ENCODE measurements around the gene LIME1.
"Not testable (repeated sequence)": the region's sequence is repeated elsewhere in the genome, so short reads cannot be mapped to it uniquely, and the experiment has no call there.

Gene LIME1

GRCh38 chr20:63708301-63709148 lies 27.9 kb upstream of the LIME1 start:
- DNase-seq = no peak

- DNase-seq = no peak
Observed at GRCh38 chr20:63709149-63709527, 27.3 kb upstream of the LIME1 start.

- DNase-seq = no peak
Observed at GRCh38 chr20:63711085-63711645, 25.3 kb upstream of the LIME1 start.

GRCh38 chr20:63712191-63712590 lies 24.3 kb upstream of the LIME1 start:
- no peak for DNase-seq

GRCh38 chr20:63714858-63715257 lies 21.6 kb upstream of the LIME1 start:
- no peak for DNase-seq

DNA sequence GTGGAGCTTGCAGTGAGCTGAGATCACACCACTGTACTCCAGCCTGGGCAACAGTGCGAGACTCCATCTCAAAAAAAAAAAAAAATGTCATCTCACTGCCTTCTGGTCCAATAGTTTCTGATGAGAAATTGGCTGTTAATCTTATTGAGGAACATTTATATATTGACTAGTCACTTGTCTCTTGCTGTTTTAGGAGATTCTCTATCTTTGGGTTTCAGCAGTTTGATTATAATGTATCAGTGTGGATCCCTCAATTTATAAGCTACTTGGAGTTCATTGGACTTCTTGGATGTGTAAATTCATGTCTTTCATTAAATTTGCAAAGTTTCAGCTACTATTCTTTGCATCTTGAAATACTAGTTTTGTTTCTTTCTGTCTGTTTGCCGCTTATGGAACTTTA lies 17.5 kb upstream of the LIME1 start:
- no peak for DNase-seq

- DNase-seq = not testable (repeated sequence)
Observed at GRCh38 chr20:63722967-63723622, 13.4 kb upstream of the LIME1 start.

DNA sequence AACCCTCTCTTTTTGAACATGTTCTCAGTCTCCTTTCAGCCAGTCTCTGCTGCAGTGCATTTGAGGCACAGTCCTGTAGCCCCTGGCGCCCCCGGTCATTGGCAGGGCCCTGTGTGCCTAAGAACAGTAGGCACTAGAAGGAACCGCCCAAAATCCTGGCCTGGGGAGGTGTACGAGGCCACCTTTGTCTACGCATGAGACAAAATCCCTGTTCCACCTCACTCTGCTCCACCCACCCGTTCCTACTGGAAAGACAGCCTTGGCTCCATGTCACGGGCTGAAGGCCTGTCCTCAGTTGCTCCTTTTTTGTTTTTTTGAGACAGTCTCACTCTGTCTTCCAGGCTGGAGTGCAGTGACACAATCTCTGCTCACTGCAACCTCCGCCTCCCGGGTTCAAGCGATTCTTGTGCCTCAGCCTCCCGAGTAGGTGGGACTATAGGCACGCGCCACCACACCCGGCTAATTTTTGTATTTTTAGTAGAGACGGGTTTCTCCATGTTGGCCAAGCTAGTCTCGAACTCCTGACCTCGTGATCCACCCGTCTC lies 6.2 kb upstream of the LIME1 start:
- not testable (repeated sequence) for DNase-seq

DNA sequence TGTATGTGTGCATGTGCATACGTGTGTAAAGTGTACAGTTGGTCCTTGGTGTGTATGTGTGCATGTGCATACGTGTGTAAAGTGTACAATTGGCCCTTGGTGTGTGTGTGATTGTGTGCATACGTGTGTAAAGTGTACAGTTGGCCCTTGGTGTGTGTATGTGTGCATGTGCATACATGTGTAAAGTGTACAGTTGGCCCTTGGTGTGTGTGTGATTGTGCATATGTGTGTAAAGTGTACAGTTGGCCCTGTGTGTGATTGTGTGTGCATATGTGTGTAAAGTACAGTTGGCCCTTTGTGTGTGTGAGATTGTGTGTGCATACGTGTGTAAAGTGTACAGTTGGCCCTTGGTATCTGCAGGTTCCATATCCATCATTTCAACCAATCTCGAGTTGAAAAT lies 5.1 kb upstream of the LIME1 start:
- DNase-seq = no peak

DNA sequence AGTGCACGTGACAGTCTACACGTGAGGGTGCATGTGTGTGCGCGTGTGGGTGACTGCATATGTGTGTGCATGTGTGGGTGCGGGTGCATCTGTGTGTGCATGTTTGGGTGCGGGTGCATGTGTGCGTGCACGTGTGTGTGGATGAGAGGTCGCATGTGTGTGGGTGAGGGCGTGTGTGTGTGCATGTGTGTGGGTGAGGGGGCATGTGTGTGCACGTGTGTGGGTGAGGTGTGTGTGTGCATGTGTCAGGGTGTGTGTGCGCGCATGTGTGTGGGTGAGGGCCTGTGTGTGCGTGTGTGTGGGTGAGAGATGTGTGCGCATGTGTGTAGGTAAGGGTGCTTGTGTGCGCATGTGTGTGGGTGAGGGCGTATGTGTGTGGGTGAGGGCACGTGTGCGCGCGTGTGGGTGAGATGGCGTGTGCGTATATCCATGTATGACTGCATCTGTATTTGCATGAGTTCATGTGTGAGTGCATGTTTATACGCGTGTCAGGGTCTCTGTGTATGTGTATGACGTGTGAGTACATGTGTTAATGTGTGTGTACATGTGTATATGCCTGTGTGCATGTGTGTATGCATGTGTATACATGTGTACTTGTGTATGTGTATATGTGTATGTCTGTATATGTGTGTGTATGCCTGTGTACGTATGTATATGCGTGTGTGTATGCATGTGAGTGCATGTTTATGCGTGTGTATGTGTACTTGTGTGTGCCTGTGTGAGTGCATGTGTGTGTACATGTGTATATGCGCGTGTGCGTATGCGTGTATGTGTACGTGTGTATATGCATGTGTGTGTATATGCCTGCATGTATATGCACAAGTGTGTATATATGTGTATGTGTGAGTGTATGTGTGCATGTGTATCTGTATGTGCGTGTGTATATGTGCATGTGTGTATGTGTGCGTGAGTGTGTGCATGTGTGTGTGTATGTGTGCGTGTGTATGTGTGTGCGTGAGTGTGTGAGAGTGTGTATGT lies 4.1 kb upstream of the LIME1 start:
- DNase-seq = no peak

- no peak for DNase-seq
Observed at GRCh38 chr20:63733117-63733516, 3.3 kb upstream of the LIME1 start.

DNA sequence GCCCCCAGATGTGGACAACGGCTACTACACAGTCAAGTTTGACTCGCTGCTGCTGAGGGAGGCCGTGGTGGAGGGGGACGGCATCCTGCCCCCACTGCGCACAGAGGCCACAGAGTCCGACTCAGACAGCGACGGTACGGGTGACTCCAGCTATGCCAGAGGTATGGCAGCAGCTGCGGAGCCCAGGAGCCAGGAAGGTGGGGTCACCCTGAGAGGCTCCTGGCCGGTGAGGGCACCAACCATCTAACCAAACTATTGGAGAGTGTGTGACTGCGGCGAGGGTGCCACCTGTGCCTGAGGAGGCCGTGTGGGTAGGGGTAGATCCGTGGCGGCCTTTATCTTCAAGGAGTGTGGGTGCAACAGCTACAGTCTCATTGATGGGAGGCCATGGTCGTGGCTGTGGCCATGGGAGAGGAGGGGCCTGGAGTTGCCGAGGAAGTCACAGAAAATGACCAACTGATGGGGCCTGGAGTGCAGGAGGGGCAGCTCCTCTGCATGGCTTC lies 2.8 kb upstream of the LIME1 start:
- no peak for DNase-seq

- no peak for DNase-seq
Observed at GRCh38 chr20:63734111-63734945, 2.1 kb upstream of the LIME1 start.

GRCh38 chr20:63734946-63735858 lies 1.3 kb upstream of the LIME1 start:
- no peak for DNase-seq

- no peak for DNase-seq
Observed at GRCh38 chr20:63736893-63737694, 630 bp downstream of the LIME1 start.

- no peak for DNase-seq
Observed at GRCh38 chr20:63737695-63737944, 1.2 kb downstream of the LIME1 start.

DNA sequence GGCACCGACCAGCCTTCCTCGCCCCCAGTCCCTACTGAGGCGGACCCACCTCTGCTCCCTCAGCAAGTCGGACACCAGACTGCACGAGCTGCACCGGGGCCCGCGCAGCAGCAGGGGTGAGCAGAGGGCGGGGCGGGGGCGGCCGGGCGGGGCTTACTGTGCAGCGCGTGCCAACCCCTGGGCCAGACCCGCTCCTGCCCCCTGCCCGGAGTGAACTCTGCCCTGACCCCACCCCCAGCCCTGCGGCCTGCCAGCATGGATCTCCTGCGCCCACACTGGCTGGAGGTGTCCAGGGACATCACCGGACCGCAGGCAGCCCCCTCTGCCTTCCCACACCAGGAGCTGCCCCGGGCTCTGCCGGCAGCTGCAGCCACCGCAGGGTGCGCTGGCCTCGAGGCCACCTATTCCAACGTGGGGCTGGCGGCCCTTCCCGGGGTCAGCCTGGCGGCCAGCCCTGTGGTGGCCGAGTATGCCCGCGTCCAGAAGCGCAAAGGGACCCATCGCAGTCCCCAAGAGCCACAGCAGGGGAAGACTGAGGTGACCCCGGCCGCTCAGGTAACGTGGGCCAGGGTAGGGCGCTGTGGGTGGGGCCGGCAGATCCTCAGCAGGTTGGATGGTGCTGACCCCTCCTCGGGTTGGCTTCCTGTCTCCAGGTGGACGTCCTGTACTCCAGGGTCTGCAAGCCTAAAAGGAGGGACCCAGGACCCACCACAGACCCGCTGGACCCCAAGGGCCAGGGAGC lies 1.7 kb downstream of the LIME1 start:
- no peak for DNase-seq

DNA sequence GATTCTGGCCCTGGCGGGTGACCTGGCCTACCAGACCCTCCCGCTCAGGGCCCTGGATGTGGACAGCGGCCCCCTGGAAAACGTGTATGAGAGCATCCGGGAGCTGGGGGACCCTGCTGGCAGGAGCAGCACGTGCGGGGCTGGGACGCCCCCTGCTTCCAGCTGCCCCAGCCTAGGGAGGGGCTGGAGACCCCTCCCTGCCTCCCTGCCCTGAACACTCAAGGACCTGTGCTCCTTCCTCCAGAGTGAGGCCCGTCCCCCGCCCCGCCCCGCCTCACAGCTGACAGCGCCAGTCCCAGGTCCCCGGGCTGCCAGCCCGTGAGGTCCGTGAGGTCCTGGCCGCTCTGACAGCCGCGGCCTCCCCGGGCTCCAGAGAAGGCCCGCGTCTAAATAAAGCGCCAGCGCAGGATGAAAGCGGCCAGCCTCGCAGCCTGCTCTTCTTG lies 2.2 kb downstream of the LIME1 start:
- no peak for DNase-seq
